H1 (cell line): ENCODE data around the gene CABP1. TPM values are rescaled to one million over a fixed set of nuclear protein-coding genes. Genes with fewer than 3 reads are reported as not detected.

Experiments
- CTCF ChIA-PET: fragments of 300-600 bp; sonication (Branson Sonifier 250); formaldehyde crosslinking; loops from one replicate; lab custom pipeline; 2021; ENCODE audit not compliant: partially characterized antibody; lab: Charles Lee
- POLR2A ChIA-PET: fragments of 300-600 bp; sonication (Branson Sonifier 250); formaldehyde crosslinking; loops from one replicate; lab custom pipeline; 2021; ENCODE audit warnings: inconsistent platforms; ENCODE audit not compliant: partially characterized antibody; lab: Charles Lee
- DNase-seq, 2 experiments: peaks; one replicate each; pipeline versions ENCODE4 v3.0.0 to v3.0.0-alpha.2; 2010 to 2022; ENCODE audit warnings: low spot score in 2 of 2, low read depth in 1 of 2, mixed read lengths in 1 of 2
- FAIRE-seq: peaks from 2 replicates; lab custom pipeline; 2011; peaks lifted over from hg19 to GRCh38; lab: Jason Lieb, UNC
- H2AFZ ChIP-seq: 2 replicates; pipeline ENCODE4 v1.8.1; 2012; ENCODE audit warnings: low read length, inconsistent platforms
- H2AK5ac ChIP-seq: 2 replicates; pipeline ENCODE4 v1.6.1; 2013; ENCODE audit warnings: low read depth, low read length
- H2BK120ac ChIP-seq: replicated peaks from 2 replicates; pipeline ENCODE3; 2013; ENCODE audit warnings: low read depth, low read length, inconsistent platforms
- H2BK12ac ChIP-seq: 2 replicates; pipeline ENCODE4 v1.6.1; 2013; ENCODE audit warnings: low read depth, low read length
- H2BK15ac ChIP-seq: 2 replicates; pipeline ENCODE4 v1.6.1; 2013; ENCODE audit warnings: low read length
- H2BK20ac ChIP-seq: 2 replicates; pipeline ENCODE4 v1.6.1; 2013; ENCODE audit warnings: low read length
- H2BK5ac ChIP-seq: 2 replicates; pipeline ENCODE4 v1.6.1; 2013; ENCODE audit warnings: low read depth, low read length
- H3K14ac ChIP-seq: 2 replicates; pipeline ENCODE4 v1.6.1; 2013; ENCODE audit warnings: inconsistent platforms; ENCODE audit not compliant: insufficient read length
- H3K18ac ChIP-seq: 2 replicates; pipeline ENCODE4 v1.6.1; 2013; ENCODE audit warnings: low read length; ENCODE audit errors: extremely low read depth
- H3K23ac ChIP-seq: 2 replicates; pipeline ENCODE4 v1.6.1; 2013; ENCODE audit warnings: inconsistent platforms; ENCODE audit not compliant: insufficient read length
- H3K23me2 ChIP-seq: 2 replicates; pipeline ENCODE4 v1.6.1; 2013; ENCODE audit warnings: low read depth, low read length
- H3K27ac ChIP-seq: 2 replicates; pipeline ENCODE4 v1.6.1; 2011; ENCODE audit warnings: low read depth, low read length, inconsistent platforms
- H3K27me3 ChIP-seq, 4 experiments: replicated peaks in 1 of 4; 1 replicate in 1 of 4; 2 replicates in 3 of 4; pipeline versions ENCODE4 v1.6.1 to v1.8.1; 2011 to 2013; ENCODE audit warnings: low read length in 3 of 4, mild to moderate bottlenecking in 3 of 4, inconsistent platforms in 2 of 4, mixed read lengths in 2 of 4, moderate library complexity in 1 of 4; ENCODE audit not compliant: control insufficient read depth in 3 of 4, insufficient read depth in 3 of 4; ENCODE audit errors: extremely low read depth in 1 of 4
- H3K36me3 ChIP-seq, 4 experiments: 2 replicates each; pipeline versions ENCODE4 v1.6.1 to v1.8.1; 2011 to 2013; ENCODE audit warnings: mild to moderate bottlenecking in 4 of 4, low read length in 3 of 4, moderate library complexity in 2 of 4, control low read depth in 1 of 4, inconsistent platforms in 1 of 4; ENCODE audit not compliant: insufficient read depth in 4 of 4, control insufficient read depth in 2 of 4
- H3K4ac ChIP-seq: replicated peaks from 2 replicates; pipeline ENCODE3; 2013; ENCODE audit warnings: low read length, low read depth, mixed read lengths, inconsistent platforms; ENCODE audit not compliant: insufficient read length
- H3K4me1 ChIP-seq, 4 experiments: replicated peaks in 1 of 4; 1 replicate in 1 of 4; 2 replicates in 3 of 4; pipeline versions ENCODE4 v1.6.1 to v1.8.1; 2011 to 2013; ENCODE audit warnings: low read length in 3 of 4, inconsistent platforms in 2 of 4, mixed read lengths in 1 of 4; ENCODE audit not compliant: insufficient read depth in 4 of 4, control insufficient read depth in 3 of 4
- H3K4me2 ChIP-seq, 2 experiments: 2 replicates each; pipeline versions ENCODE4 v1.6.1 to v1.8.1; 2011 to 2013; ENCODE audit warnings: low read depth in 2 of 2, low read length in 2 of 2, control low read depth in 1 of 2, inconsistent platforms in 1 of 2, mild to moderate bottlenecking in 1 of 2; ENCODE audit not compliant: insufficient read depth in 1 of 2
- H3K4me3 ChIP-seq, 4 experiments: fragments of 200-600, 300-600 bp in 1 of 4; sonication (generic), shearing (Covaris generic), sonication (Bioruptor Twin) in 1 of 4; 2 replicates each; pipeline versions ENCODE4 v1.5.1 to v1.8.1; 2011 to 2016; ENCODE audit warnings: low read length in 4 of 4, low read depth in 3 of 4, control low read depth in 2 of 4, inconsistent platforms in 2 of 4, mild to moderate bottlenecking in 2 of 4, mixed read lengths in 1 of 4, moderate library complexity in 1 of 4; ENCODE audit not compliant: insufficient read depth in 2 of 4; ENCODE audit errors: extremely low read depth in 1 of 4
- H3K56ac ChIP-seq: replicated peaks from 2 replicates; pipeline ENCODE3; 2013; ENCODE audit warnings: low read depth, mild to moderate bottlenecking, mixed read lengths, low read length, inconsistent platforms; ENCODE audit not compliant: insufficient read length
- H3K79me1 ChIP-seq: 2 replicates; pipeline ENCODE4 v1.6.1; 2013; ENCODE audit warnings: low read depth, low read length, control low read depth
- H3K79me2 ChIP-seq, 2 experiments: 2 replicates each; pipeline versions ENCODE4 v1.6.1 to v1.8.1; 2012 to 2013; ENCODE audit warnings: low read length in 2 of 2, mild to moderate bottlenecking in 2 of 2, inconsistent platforms in 1 of 2; ENCODE audit not compliant: insufficient read depth in 2 of 2, control insufficient read depth in 1 of 2
- H3K9ac ChIP-seq, 4 experiments: replicated peaks in 1 of 4; 1 replicate in 1 of 4; 2 replicates in 3 of 4; pipeline versions ENCODE4 v1.6.1 to v1.8.1; 2011 to 2013; ENCODE audit warnings: low read depth in 3 of 4, low read length in 3 of 4, control low read depth in 2 of 4, mild to moderate bottlenecking in 2 of 4, moderate library complexity in 2 of 4, inconsistent platforms in 1 of 4; ENCODE audit errors: extremely low read depth in 1 of 4
- H3K9me3 ChIP-seq, 2 experiments: 2 replicates each; pipeline versions ENCODE4 v1.6.1 to v1.8.1; 2012 to 2013; ENCODE audit warnings: mild to moderate bottlenecking in 2 of 2, moderate library complexity in 2 of 2, control low read depth in 1 of 2, inconsistent platforms in 1 of 2, low read depth in 1 of 2, low read length in 1 of 2, mixed read lengths in 1 of 2; ENCODE audit not compliant: insufficient read depth in 2 of 2
- H4K20me1 ChIP-seq, 2 experiments: replicated peaks in 1 of 2; 2 replicates each; pipeline versions ENCODE3 to v1.8.1; 2011 to 2013; ENCODE audit warnings: inconsistent platforms in 2 of 2, low read length in 2 of 2, mild to moderate bottlenecking in 1 of 2; ENCODE audit not compliant: insufficient read depth in 2 of 2, control insufficient read depth in 1 of 2
- H4K5ac ChIP-seq: 2 replicates; pipeline ENCODE4 v1.6.1; 2013; ENCODE audit warnings: low read length, low read depth, mixed read lengths, inconsistent platforms; ENCODE audit not compliant: insufficient read length
- H4K8ac ChIP-seq: 2 replicates; pipeline ENCODE4 v1.8.0; 2013; ENCODE audit warnings: mild to moderate bottlenecking, moderate library complexity, low read length, inconsistent platforms; ENCODE audit not compliant: insufficient read depth; ENCODE audit errors: extremely low read depth
- H4K91ac ChIP-seq: replicated peaks from 2 replicates; pipeline ENCODE3; 2013; ENCODE audit warnings: low read length, mixed read lengths, inconsistent platforms; ENCODE audit not compliant: insufficient read length
- CEBPB ChIP-seq: IDR thresholded peaks from 2 replicates; pipeline ENCODE4 v1.6.1; 2012; ENCODE audit warnings: low read depth, low read length
- NRF1 ChIP-seq: IDR thresholded peaks from 2 replicates; pipeline ENCODE4 v1.6.1; 2011; ENCODE audit warnings: mild to moderate bottlenecking, low read depth, low read length, improper control_type of control experiment
- POLR2A ChIP-seq, 2 experiments: IDR thresholded peaks; 1 replicate in 1 of 2; 2 replicates in 1 of 2; pipeline ENCODE4 v1.6.1; 2011; ENCODE audit warnings: low read depth in 2 of 2, low read length in 2 of 2, mild to moderate bottlenecking in 2 of 2; ENCODE audit errors: control extremely low read depth in 1 of 2
- SIN3A ChIP-seq, 2 experiments: IDR thresholded peaks in 1 of 2; conservative IDR thresholded peaks in 1 of 2; 2 replicates each; pipeline ENCODE4 v1.6.1; 2011 to 2012; ENCODE audit warnings: low read length in 2 of 2, improper control_type of control experiment in 1 of 2, low read depth in 1 of 2, mild to moderate bottlenecking in 1 of 2
- WGBS, 2 experiments: shearing (Covaris generic) in 1 of 2; methylation state at CpG; one replicate each; pipeline versions ENCODE4 v1.1.6 to v1.1.7; 2013 to 2015; ENCODE audit warnings: low lambda C conversion rate in 2 of 2, mixed read lengths in 2 of 2, inconsistent platforms in 1 of 2, low coverage in 1 of 2, missing lambda C conversion rate in 1 of 2; ENCODE audit not compliant: insufficient replicate concordance in 2 of 2, insufficient coverage in 1 of 2, insufficient read length in 1 of 2; ENCODE audit errors: extremely low coverage in 1 of 2, missing lambda C conversion rate in 1 of 2; 5-methylcytosine and 5-hydroxymethylcytosine counted together
- polyA plus RNA-seq, 7 experiments: library from polyadenylated mRNA; depleted of rRNA in 3 of 7; stranded (reverse) in 5 of 7; unstranded in 2 of 7; fragments of >200 nt in 5 of 7; fragments of 200-250 nt in 2 of 7; gene quantifications; 1 replicate in 5 of 7; 2 replicates in 1 of 7; 4 replicates in 1 of 7; pipeline versions ENCODE4 v1.2.1 to v1.2.3, GENCODE V29; 2011 to 2013; ENCODE audit warnings: missing spikeins in 2 of 7, mixed read lengths in 2 of 7
- total RNA-seq: library from RNA; stranded (reverse); fragmentation: NEBNext Ultra II Directional; extraction: Animal tissue kit (Norgen Biotek cat#: 25700); gene quantifications from 2 replicates; pipeline ENCODE4 v1.2.1, GENCODE V29; 2021

CABP1 gene
- total and polyA plus RNA-seq, 2 of the 8 experiments (the other 6 are each of a cell fraction or from before 2014, with no cell fraction given): 3.9 to 7.4 TPM

DNA sequence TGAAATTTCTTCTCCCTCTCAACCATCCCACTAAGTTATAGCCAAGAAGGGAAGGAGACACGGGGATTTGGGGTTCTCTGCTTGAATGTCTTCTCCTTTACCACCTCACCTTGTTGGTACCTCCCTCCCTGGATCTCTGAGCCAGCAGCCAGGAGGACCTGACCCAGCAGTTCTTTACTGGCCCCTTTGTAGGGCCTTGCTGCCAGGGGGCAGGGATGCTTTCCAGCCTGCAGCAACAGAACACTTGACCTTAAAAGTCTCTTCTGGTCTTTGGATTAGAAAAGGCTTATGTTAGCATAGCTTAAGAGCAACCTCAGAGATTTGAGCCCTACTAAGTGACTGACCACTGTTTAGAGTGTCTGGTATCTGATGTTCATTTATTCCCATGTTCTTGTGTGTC, 56.9 kb downstream of the CABP1 start:
- Histone ChIP-seq H4K5ac (no peak overlapping the region), H3K56ac (no peak overlapping the region), H2BK20ac (no peak overlapping the region), H3K79me1 (peaks cover 10% of the 10 kb centered on the region; the same call in 1 of the 2 replicates), H3K14ac (no peak overlapping the region), H3K27me3 (no peaks in the 10 kb centered on the region), H3K36me3 (peaks cover 28 to 80% (median 64%) of the 10 kb centered on the region in 4 experiments), H2AFZ (no peak overlapping the region), H3K27ac (no peak overlapping the region), H4K8ac (no peak overlapping the region), H4K20me1 (peaks cover 3 to 5% of the 10 kb centered on the region in 2 experiments), H3K23me2 (no peaks in the 10 kb centered on the region), H3K4me3 (no peak overlapping the region), H4K91ac (no peak overlapping the region), H3K79me2 (peaks cover 2 to 34% of the 10 kb centered on the region in 2 experiments), H3K9ac (no peak overlapping the region), H2BK15ac (no peak overlapping the region), H3K4me2 (no peak overlapping the region), H3K4ac (no peak overlapping the region), H3K9me3 (no peaks in the 10 kb centered on the region), H3K18ac (no peak overlapping the region), H3K23ac (no peak overlapping the region), H2BK5ac (no peak overlapping the region), H3K4me1 (peaks cover 3 to 18% (median 5%) of the 10 kb centered on the region in 4 experiments; a peak in 5 of 7 replicates), H2BK12ac (no peak overlapping the region), H2BK120ac (no peak overlapping the region), H2AK5ac (no peak overlapping the region)
- TF ChIP-seq SIN3A (conservative IDR thresholded peaks at IDR 0.05 in 1 of 2, IDR thresholded peaks at IDR 0.05 in 1 of 2; ENCODE audit: low read depth in 1 of 2, low read length in 2 of 2): no peak
- no peak for TF ChIP-seq CEBPB
- no peak for TF ChIP-seq POLR2A (IDR thresholded peaks at IDR 0.05; ENCODE audit: control extremely low read depth in 1 of 2, low read depth in 2 of 2, low read length in 2 of 2)
- no peak for TF ChIP-seq NRF1
- DNase-seq: no peak
- CTCF ChIA-PET: interaction anchor here (1.6 to 1.9 kb wide), 3 partner anchors 10 to 51 kb away, joined by 5 to 11 read pairs (median 6); no protein-coding TSS in a partner anchor
- POLR2A ChIA-PET: interaction anchor here (0.6 to 6.6 kb wide), 5 partner anchors 8 to 55 kb away, joined by 3 to 42 read pairs (median 3); partner anchors contain the start of gene UNC119B
- WGBS, 2 experiments: 100% methylated on average over 1 of the region's 1 CpG; no CpG with 5 or more reads in 1 of the 2 experiments
- no peak for FAIRE-seq
